Gastrocnemius medialis (tissue), 4 donors: ENCODE results near the gene ST6GALNAC4. TPM values are rescaled to one million over a fixed set of nuclear protein-coding genes. Genes with fewer than 3 reads are reported as not detected.

Experiments used
- ATAC-seq, 2 donors: fragments of 150-250 bp; one replicate each; pipeline ENCODE4 v1.9.1; 2016
- DNase-seq, 2 donors: peaks; one replicate each; pipeline ENCODE4 v3.0.0-alpha.2; 2019
- H3K27ac ChIP-seq, 4 donors: fragments of 200-600 bp; sonication (generic); 1 replicate in 1 of 4; 2 replicates in 3 of 4; pipeline ENCODE4 v1.5.1; 2016 to 2018; ENCODE audit warnings: mild to moderate bottlenecking in 2 of 4, moderate library complexity in 1 of 4
- H3K27me3 ChIP-seq, 3 donors: fragments of 200-600 bp; sonication (generic) in 2 of 3; 1 replicate in 1 of 3; 2 replicates in 2 of 3; pipeline versions ENCODE4 v1.5.1 to v1.6.0; 2016 to 2019; ENCODE audit warnings: mild to moderate bottlenecking in 1 of 3, moderate library complexity in 1 of 3
- H3K36me3 ChIP-seq, 2 donors: fragments of 200-600 bp; sonication (generic) in 1 of 2; one replicate each; pipeline ENCODE4 v1.5.1; 2017 to 2018
- H3K4me1 ChIP-seq, 2 donors: fragments of 200-600 bp; sonication (generic) in 1 of 2; one replicate each; pipeline ENCODE4 v1.5.1; 2016 to 2017; ENCODE audit warnings: mild to moderate bottlenecking in 2 of 2
- H3K4me3 ChIP-seq, 4 donors: fragments of 200-600 bp; sonication (generic) in 3 of 4; 1 replicate in 1 of 4; 2 replicates in 3 of 4; pipeline ENCODE4 v1.5.1; 2016 to 2019; ENCODE audit warnings: mild to moderate bottlenecking in 2 of 4
- H3K9me3 ChIP-seq, 3 donors: fragments of 200-600 bp; sonication (generic) in 2 of 3; 1 replicate in 1 of 3; 2 replicates in 2 of 3; pipeline ENCODE4 v1.5.1; 2016 to 2019
- POLR2A ChIP-seq, 2 donors: fragments of 450-650 bp; IDR thresholded peaks; one replicate each; pipeline ENCODE4 v1.6.1; 2017; ENCODE audit warnings: antibody characterized with exemption in 2 of 2, mild to moderate bottlenecking in 2 of 2, moderate library complexity in 2 of 2
- in situ Hi-C, 4 donors: fragments of 200-750 bp; cut with MboI; loops; one replicate each; pipeline versions ENCODE4 v1.15.0 to v1.8.0; 2017; ENCODE audit warnings: low sequenced_read_pairs in 4 of 4
- intact Hi-C: fragments of 100-400 bp; cut with DNase I; formaldehyde crosslinking; loops from one replicate; pipeline ENCODE4 v1.15.1; 2023; ENCODE audit warnings: low total_unique reads
- total RNA-seq, 4 donors: library from RNA; depleted of rRNA; stranded (reverse); fragments of >200 nt; gene quantifications; one replicate each; pipeline versions ENCODE4 v1.1.0 to v1.2.3, GENCODE V29; 2016
- TF ChIP-seq, protein P1 (sequence below), 5 experiments: fragments of 450-650 bp in 3 of 5; fragments of 200-600 bp in 2 of 5; sonication (generic) in 2 of 5; IDR thresholded peaks in 4 of 5; conservative IDR thresholded peaks in 1 of 5; 1 replicate in 4 of 5; 2 replicates in 1 of 5; pipeline ENCODE4 v1.5.1; 2016 to 2019; ENCODE audit warnings: antibody characterized with exemption in 5 of 5, mild to moderate bottlenecking in 3 of 5, moderate library complexity in 3 of 5

ST6GALNAC4 gene
- total RNA-seq, 4 donors from 2014 or later: 11.2 to 48.4 (median 23.6) TPM

DNA sequence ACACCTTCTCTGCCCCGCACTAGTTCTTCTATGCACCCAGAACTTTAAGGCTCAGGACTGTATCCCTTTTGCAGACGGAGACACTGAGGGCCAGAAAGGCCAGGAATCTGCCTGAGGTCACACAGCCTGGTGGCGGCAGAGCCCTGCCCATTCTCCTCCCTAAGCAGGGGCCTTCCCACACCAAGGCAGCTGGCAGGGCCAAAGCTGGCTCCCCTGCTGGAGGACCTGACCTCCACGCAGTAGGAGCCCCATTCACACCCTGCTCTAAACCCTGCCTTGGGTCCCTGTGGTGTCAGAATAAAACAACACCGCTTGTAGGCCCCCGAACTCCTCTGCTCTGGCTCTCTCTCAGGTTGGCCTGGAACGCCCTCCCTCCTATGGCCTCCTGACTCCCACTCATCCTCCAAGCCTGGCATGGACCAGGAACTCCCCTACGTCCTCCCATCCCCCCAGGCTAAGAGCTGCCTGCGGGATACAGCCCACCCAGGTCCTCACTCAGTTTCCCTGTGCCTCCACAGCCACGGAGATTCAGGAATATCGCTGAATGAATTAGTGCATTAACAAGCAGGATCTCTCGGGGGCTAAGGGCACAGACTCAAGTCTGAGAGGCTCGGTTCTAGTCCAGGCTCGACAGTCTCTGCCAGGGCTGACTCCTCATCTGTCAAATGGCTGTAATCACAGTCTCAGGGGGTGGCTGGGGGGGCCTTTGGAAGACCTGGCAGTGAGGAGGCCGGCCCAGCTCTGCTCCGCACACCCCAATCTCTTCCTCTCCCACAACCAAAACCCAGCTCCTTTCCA lies 20.2 kb downstream of the ST6GALNAC4 start:
- Histone ChIP-seq H3K27me3 (no peaks in the 10 kb centered on the region), H3K4me3 (peak overlapping the region; percentile 89 to 94 (median 90)), H3K36me3 (peaks cover 0 to 44% of the 10 kb centered on the region in 2 donors), H3K9me3 (no peaks in the 10 kb centered on the region), H3K4me1 (peaks cover 22 to 35% of the 10 kb centered on the region in 2 donors), H3K27ac (peak overlapping the region; percentile 90 to 97 (median 93))
- intact Hi-C loops (loop anchor here (1.0 to 5.0 kb wide), 3 partner anchors 19 to 444 kb away; partner anchors contain the start of genes AK1, LRSAM1, RPL12 and ST6GALNAC4), in situ Hi-C loops (no loop called here)
- no peak for TF ChIP-seq POLR2A (IDR thresholded peaks at IDR 0.05)
- TF ChIP-seq, protein P1, sequence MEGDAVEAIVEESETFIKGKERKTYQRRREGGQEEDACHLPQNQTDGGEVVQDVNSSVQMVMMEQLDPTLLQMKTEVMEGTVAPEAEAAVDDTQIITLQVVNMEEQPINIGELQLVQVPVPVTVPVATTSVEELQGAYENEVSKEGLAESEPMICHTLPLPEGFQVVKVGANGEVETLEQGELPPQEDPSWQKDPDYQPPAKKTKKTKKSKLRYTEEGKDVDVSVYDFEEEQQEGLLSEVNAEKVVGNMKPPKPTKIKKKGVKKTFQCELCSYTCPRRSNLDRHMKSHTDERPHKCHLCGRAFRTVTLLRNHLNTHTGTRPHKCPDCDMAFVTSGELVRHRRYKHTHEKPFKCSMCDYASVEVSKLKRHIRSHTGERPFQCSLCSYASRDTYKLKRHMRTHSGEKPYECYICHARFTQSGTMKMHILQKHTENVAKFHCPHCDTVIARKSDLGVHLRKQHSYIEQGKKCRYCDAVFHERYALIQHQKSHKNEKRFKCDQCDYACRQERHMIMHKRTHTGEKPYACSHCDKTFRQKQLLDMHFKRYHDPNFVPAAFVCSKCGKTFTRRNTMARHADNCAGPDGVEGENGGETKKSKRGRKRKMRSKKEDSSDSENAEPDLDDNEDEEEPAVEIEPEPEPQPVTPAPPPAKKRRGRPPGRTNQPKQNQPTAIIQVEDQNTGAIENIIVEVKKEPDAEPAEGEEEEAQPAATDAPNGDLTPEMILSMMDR (IDR thresholded peaks at IDR 0.05 in 4 of 5, conservative IDR thresholded peaks at IDR 0.05 in 1 of 5): no peak
- ATAC-seq: peak in 1 of 2 donors; percentile 3
- DNase-seq: no peak

DNA sequence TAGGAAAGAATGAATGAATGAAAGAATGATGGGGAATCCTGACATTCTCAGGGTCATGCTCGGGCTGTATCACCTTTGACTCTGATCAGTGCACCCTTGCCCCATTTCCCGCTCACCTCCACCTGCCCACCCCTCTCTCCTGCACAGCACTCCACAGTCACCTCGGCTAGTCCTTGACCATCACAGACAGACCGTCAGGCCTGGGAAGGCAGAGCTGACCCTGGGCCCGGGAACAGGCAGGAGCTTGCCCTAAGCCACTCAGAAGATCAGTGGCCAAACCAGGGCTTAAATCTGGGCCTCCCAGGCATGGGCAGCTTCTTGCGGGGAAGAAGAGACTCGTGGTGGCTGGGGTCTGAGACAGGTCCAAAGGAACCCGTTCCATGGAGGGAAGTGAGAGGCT lies 21.0 kb downstream of the ST6GALNAC4 start:
- DNase-seq: no peak
- TF ChIP-seq POLR2A (IDR thresholded peaks at IDR 0.05): no peak
- TF ChIP-seq, protein P1 (IDR thresholded peaks at IDR 0.05 in 4 of 5, conservative IDR thresholded peaks at IDR 0.05 in 1 of 5): no peak
- Histone ChIP-seq H3K27ac (peak overlapping the region; percentile 90 to 97 (median 93)), H3K4me1 (peaks cover 22 to 35% of the 10 kb centered on the region in 2 donors), H3K27me3 (no peaks in the 10 kb centered on the region), H3K9me3 (no peaks in the 10 kb centered on the region), H3K36me3 (peaks cover 0 to 50% of the 10 kb centered on the region in 2 donors), H3K4me3 (peak overlapping the region in 1 of 4 donors; percentile 90)
- in situ Hi-C loops: no loop called here
- ATAC-seq: no peak
- intact Hi-C loops: loop anchor here (5.0 kb wide), 1 partner anchor 444 kb away; the partner anchor contains the start of genes LRSAM1 and RPL12

DNA sequence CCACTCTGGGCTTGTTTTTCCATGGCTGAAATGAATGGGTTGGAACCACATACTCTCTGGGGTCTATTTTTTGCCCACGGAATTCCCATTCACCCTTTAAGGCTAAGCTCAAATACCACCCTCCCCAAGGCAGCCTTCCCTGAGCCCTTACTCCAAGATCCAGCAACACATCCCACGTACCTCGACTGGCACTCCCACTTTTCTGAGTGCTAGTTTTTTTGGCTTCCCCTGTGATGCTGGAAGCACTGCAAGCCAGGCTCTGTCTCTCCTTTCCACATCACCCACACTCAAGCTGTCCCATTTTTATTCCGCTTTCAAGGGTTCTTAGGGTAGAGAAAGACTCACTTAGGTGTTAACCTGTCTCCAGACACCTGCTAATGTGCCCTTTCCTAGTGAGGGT lies 23.4 kb downstream of the ST6GALNAC4 start:
- Histone ChIP-seq H3K27ac (no peak overlapping the region), H3K9me3 (no peaks in the 10 kb centered on the region), H3K36me3 (peaks cover 0 to 68% of the 10 kb centered on the region in 2 donors), H3K4me1 (peaks cover 15 to 27% of the 10 kb centered on the region in 2 donors), H3K4me3 (no peak overlapping the region), H3K27me3 (no peaks in the 10 kb centered on the region)
- no peak for DNase-seq
- ATAC-seq: no peak
- intact Hi-C loops: no loop called here
- in situ Hi-C loops: no loop called here
- no peak for TF ChIP-seq POLR2A (IDR thresholded peaks at IDR 0.05)
- TF ChIP-seq, protein P1 (IDR thresholded peaks at IDR 0.05 in 4 of 5, conservative IDR thresholded peaks at IDR 0.05 in 1 of 5): no peak

DNA sequence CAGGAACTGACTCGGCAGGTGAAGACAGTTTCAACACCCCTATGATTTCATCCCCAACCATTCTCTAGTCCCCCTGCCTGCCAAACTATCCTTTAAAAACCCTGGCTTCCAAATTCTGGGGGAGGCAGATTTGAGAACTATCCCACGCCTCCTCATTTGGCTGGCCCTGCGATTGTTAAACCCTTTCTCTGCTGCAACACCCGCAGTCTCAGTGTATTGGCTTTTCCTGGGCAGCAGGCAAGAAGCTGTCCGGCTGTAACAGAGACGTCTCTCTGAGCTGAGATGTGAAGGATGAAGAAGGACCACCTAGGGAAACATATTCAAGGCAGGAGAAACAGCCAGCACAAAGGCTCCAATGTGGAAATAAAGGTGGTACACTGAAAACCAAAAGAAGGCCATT lies 24.0 kb downstream of the ST6GALNAC4 start:
- H3K36me3 ChIP-seq: peaks cover 0 to 71% of the 10 kb centered on the region in 2 donors
- intact Hi-C loops (no loop called here), in situ Hi-C loops (no loop called here)
- no peak for DNase-seq
- no peak overlapping the region for H3K27ac ChIP-seq
- peaks cover 15 to 21% of the 10 kb centered on the region in 2 donors for H3K4me1 ChIP-seq
- no peaks in the 10 kb centered on the region for H3K9me3 ChIP-seq
- no peak overlapping the region for H3K4me3 ChIP-seq
- TF ChIP-seq POLR2A (IDR thresholded peaks at IDR 0.05): no peak
- TF ChIP-seq, protein P1 (IDR thresholded peaks at IDR 0.05 in 4 of 5, conservative IDR thresholded peaks at IDR 0.05 in 1 of 5): no peak
- no peak for ATAC-seq
- no peaks in the 10 kb centered on the region for H3K27me3 ChIP-seq
